Endodermal cell (in vitro differentiated cells): ENCODE results near the gene FER1L5. TPM values are rescaled to one million over a fixed set of nuclear protein-coding genes. Genes with fewer than 3 reads are reported as not detected.

Experiments
- DNase-seq: peaks from one replicate; pipeline ENCODE4 v3.0.0-alpha.2; 2017
- H3K27ac ChIP-seq: 2 replicates; pipeline ENCODE4 v1.5.1; 2013; ENCODE audit warnings: mild to moderate bottlenecking, low read depth, low read length, moderate library complexity
- H3K27me3 ChIP-seq: 2 replicates; pipeline ENCODE4 v1.6.1; 2013; ENCODE audit warnings: mild to moderate bottlenecking, low read length, moderate library complexity; ENCODE audit not compliant: insufficient read depth, control insufficient read depth, poor library complexity, severe bottlenecking
- H3K36me3 ChIP-seq: 2 replicates; pipeline ENCODE4 v1.7.0; 2013; ENCODE audit warnings: mild to moderate bottlenecking, low read length, moderate library complexity; ENCODE audit not compliant: control insufficient read depth, insufficient read depth
- H3K4me1 ChIP-seq: one replicate; pipeline ENCODE4 v1.7.0; 2013; ENCODE audit warnings: low read length; ENCODE audit not compliant: control insufficient read depth, insufficient read depth
- H3K4me3 ChIP-seq: 2 replicates; pipeline ENCODE4 v1.5.1; 2013; ENCODE audit warnings: mild to moderate bottlenecking, low read length, moderate library complexity
- H3K9ac ChIP-seq: 2 replicates; pipeline ENCODE4 v1.6.1; 2013; ENCODE audit warnings: mild to moderate bottlenecking, low read length, moderate library complexity; ENCODE audit not compliant: poor library complexity, severe bottlenecking; ENCODE audit errors: extremely low read depth
- H3K9me3 ChIP-seq: 2 replicates; pipeline ENCODE4 v1.6.1; 2013; ENCODE audit warnings: mild to moderate bottlenecking, low read length, moderate library complexity; ENCODE audit not compliant: control insufficient read depth
- H3K27ac Mint-ChIP-seq: 2 replicates; pipeline ENCODE4 v1.8.0; 2020; ENCODE audit warnings: mixed read lengths
- H3K27me3 Mint-ChIP-seq: 2 replicates; pipeline ENCODE4 v1.8.0; 2021; ENCODE audit warnings: mild to moderate bottlenecking, mixed read lengths; ENCODE audit not compliant: insufficient read depth
- H3K36me3 Mint-ChIP-seq: 2 replicates; pipeline ENCODE4 v1.8.0; 2020; ENCODE audit warnings: low read depth, mixed read lengths
- H3K4me1 Mint-ChIP-seq: 2 replicates; pipeline ENCODE4 v1.8.0; 2020; ENCODE audit warnings: mixed read lengths
- H3K4me3 Mint-ChIP-seq: 2 replicates; pipeline ENCODE4 v1.8.0; 2020; ENCODE audit warnings: mild to moderate bottlenecking, moderate library complexity, mixed read lengths
- H3K9me3 Mint-ChIP-seq: 2 replicates; pipeline ENCODE4 v1.8.0; 2020; ENCODE audit warnings: mild to moderate bottlenecking, mixed read lengths
- CTCF ChIP-seq: fragments of 200-600 bp; sonication (generic); conservative IDR thresholded peaks from 2 replicates; pipeline ENCODE4 v1.5.0; 2021; ENCODE audit warnings: antibody characterized with exemption, mild to moderate bottlenecking
- WGBS, 2 experiments: methylation state at CpG; one replicate each; pipeline versions ENCODE4 v1.1.5 to v1.1.7; 2013; ENCODE audit warnings: missing lambda C conversion rate in 2 of 2, mixed read lengths in 1 of 2; ENCODE audit not compliant: insufficient coverage in 1 of 2, insufficient read length in 1 of 2; 5-methylcytosine and 5-hydroxymethylcytosine counted together
- total RNA-seq, 2 donors: library from RNA; stranded (reverse); fragmentation: NEBNext Ultra II Directional in 1 of 2; extraction: Animal tissue kit (Norgen Biotek cat#: 25700) in 1 of 2; gene quantifications; 2 replicates in 1 of 2; 3 replicates in 1 of 2; pipeline ENCODE4 v1.2.1, GENCODE V29; 2021

Gene FER1L5
- total RNA-seq, 2 donors from 2014 or later = 0.35 to 1.7 TPM

GRCh38 chr2:96739633-96740428 is 97.3 kb downstream of the FER1L5 start, which contains the start of gene LMAN2L:
Gene LMAN2L (minus strand): TSS chr2:96740064. CDS start chr2:96740040, 24 bp downstream.
- peak within 1 kb of the TSS; percentile 98 for H3K27ac Mint-ChIP-seq
- peak; percentile 99 for DNase-seq
- peaks cover 27% of the 10 kb centered on the region for H3K36me3 ChIP-seq
- peak within 1 kb of the TSS; percentile 81 for H3K9ac ChIP-seq
- no peak within 1 kb of the TSS for H3K27ac ChIP-seq
- peaks cover 24% of the 10 kb centered on the region for H3K36me3 Mint-ChIP-seq
- H3K4me3 ChIP-seq = peak within 1 kb of the TSS; percentile 87
- peak; percentile 15 for TF ChIP-seq CTCF
- no peaks in the 10 kb centered on the region for H3K4me1 ChIP-seq
- H3K27me3 ChIP-seq = no peaks in the 10 kb centered on the region
- H3K4me3 Mint-ChIP-seq = peak within 1 kb of the TSS; percentile 97
- H3K4me1 Mint-ChIP-seq = peaks cover 20% of the 10 kb centered on the region
- no peaks in the 10 kb centered on the region for H3K9me3 Mint-ChIP-seq
- 0% methylated on average over 11 to 43 of the region's 43 CpGs for WGBS, 2 experiments
- H3K9me3 ChIP-seq = no peaks in the 10 kb centered on the region
- H3K27me3 Mint-ChIP-seq = no peaks in the 10 kb centered on the region

GRCh38 chr2:96747061-96747617 is 104.6 kb downstream of the FER1L5 start:
- 83 to 92% methylated on average over 3 to 6 of the region's 6 CpGs for WGBS, 2 experiments

GRCh38 chr2:96751800-96752199 is 109.2 kb downstream of the FER1L5 start:
- H3K27ac ChIP-seq = no peak overlapping the region
- TF ChIP-seq CTCF = no peak
- H3K27ac Mint-ChIP-seq = no peak overlapping the region
- H3K36me3 Mint-ChIP-seq = no peaks in the 10 kb centered on the region
- H3K27me3 Mint-ChIP-seq = peaks cover 3% of the 10 kb centered on the region
- no peak overlapping the region for H3K9ac ChIP-seq
- H3K4me3 Mint-ChIP-seq = no peak overlapping the region
- no peaks in the 10 kb centered on the region for H3K4me1 ChIP-seq
- H3K9me3 Mint-ChIP-seq = no peaks in the 10 kb centered on the region
- no peaks in the 10 kb centered on the region for H3K36me3 ChIP-seq
- H3K4me3 ChIP-seq = no peak overlapping the region
- H3K9me3 ChIP-seq = no peaks in the 10 kb centered on the region
- WGBS, 2 experiments = 88 to 93% methylated on average over 6 to 9 of the region's 9 CpGs
- H3K4me1 Mint-ChIP-seq = no peaks in the 10 kb centered on the region
- no peak for DNase-seq
- no peaks in the 10 kb centered on the region for H3K27me3 ChIP-seq

More at GRCh38 chr2:96747061-96747617, 104.6 kb downstream of the FER1L5 start:
- peaks cover 3% of the 10 kb centered on the region for H3K27me3 Mint-ChIP-seq
- H3K9ac ChIP-seq = no peak overlapping the region
- no peaks in the 10 kb centered on the region for H3K36me3 ChIP-seq
- no peaks in the 10 kb centered on the region for H3K9me3 ChIP-seq
- no peak overlapping the region for H3K4me3 Mint-ChIP-seq
- no peaks in the 10 kb centered on the region for H3K27me3 ChIP-seq
- no peak for TF ChIP-seq CTCF
- H3K27ac Mint-ChIP-seq = no peak overlapping the region
- no peaks in the 10 kb centered on the region for H3K36me3 Mint-ChIP-seq
- DNase-seq = no peak
- no peak overlapping the region for H3K4me3 ChIP-seq
- no peaks in the 10 kb centered on the region for H3K4me1 Mint-ChIP-seq
- H3K27ac ChIP-seq = no peak overlapping the region
- H3K4me1 ChIP-seq = no peaks in the 10 kb centered on the region
- no peaks in the 10 kb centered on the region for H3K9me3 Mint-ChIP-seq
